DMS153 (cell line): ENCODE data around the gene F8.
"Not testable (repeated sequence)": the region's sequence is repeated elsewhere in the genome, so short reads cannot be mapped to it uniquely, and the experiment has no call there.

Source experiments
- DNase-seq: peaks from one replicate; lab custom pipeline; 2025; lab: John Stamatoyannopoulos, UW

Gene F8

DNA sequence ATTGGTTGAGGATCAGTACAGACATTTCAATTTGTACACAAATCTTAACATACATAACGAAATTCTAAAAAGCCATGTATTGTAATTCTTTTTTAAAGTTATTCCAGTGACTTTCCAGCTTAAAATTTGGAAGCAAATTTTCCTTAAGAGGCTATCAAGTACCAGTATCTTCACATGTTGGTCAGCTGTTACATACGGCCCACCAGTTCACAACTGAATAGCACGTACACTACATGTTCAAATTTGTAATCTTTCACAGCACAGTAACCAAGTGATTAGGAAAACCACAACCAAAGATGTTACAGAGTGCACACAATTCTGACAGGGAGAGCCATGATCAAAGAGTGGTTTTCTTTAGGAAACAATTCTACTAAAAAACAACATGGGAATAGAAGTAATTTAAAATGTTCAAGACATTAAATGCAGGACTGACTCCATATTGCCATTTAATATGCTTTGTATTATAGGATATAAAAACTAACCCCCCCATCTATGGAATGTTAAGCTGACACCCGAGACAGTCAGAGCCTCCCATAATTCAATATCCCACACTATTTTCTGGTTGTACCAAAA is 206.1 kb downstream of the F8 start:
- not testable (repeated sequence) for DNase-seq

DNA sequence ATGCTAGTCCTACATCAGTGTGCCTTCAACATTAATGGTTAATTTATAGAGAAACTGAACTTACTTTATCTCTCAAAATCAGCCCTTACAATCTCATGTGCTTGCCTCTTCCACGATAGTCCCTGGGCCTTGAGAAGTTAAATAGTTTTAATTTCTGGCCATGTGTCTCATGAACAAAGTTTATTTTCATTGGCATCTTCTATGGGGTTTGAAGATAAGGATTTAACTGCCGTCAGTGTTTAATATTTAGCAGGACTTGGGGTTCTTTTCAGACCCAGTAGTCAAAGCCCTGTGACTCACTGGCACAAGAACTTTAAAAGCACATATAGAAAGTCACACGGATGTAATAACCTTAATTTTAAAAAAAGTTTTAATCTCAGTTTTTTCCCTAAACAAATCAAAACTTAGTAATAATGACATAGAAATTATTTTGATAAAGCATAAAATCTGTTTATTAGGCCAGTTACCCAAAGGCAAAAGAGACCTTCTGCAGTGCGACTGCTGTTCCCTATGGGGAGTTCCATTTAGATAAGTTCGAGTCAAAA is 207.2 kb downstream of the F8 start:
- DNase-seq = no peak

DNA sequence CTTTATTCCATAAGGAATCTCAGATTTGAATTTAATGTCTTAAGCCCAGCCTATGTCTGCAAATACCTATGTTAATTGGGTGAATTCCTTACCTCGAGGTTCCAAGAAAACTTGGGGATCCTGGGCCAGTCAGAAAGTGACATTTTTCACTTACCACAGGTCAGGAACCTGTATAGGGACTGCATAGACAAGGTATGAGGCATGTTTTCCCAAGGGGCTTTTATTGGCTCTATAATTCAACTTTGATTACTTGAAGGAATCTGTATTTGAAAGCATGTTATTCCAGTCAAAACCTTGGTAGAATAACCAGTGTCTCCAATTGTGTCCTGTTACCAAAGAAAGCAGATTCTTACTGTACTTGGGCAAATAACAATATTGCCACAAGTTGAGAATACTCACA is 208.7 kb downstream of the F8 start:
- no peak for DNase-seq

DNA sequence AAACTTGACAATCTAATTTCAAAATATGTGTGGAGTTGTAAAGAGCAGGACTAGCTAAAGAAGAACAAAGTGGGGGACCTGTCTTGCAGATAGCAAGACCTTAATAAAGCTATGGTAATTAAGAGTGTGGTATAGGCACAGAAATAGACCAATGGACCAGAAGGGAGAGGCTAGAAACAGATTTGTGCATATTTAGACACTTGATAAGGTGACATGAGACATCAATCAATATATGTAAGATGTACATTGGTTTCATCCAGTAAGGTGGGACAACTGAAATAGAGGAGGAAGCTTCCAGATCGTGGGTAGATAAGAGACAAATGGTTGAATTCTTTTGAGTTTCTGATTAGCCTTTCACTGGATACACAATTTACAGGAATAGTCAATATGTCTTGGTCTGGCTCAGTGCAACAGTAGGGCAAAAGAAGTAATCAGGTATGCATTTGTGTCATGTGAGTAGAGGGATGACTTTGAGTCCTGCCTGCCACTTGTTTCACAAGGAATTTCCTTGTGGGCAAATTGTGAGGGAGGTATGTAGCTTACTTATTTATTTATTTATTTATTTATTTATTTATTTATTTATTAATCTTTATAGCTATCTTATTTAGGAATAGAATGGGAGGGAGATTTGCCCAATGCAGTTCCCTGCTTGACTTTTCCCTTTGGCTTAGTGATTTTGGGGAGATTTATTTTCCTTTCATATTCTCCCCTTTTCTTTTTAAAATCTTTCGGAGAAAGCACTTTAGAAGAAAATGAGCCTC is 210.0 kb downstream of the F8 start:
- no peak for DNase-seq

GRCh38 chrX:154809939-154810665 is 212.4 kb downstream of the F8 start:
- no peak for DNase-seq

DNA sequence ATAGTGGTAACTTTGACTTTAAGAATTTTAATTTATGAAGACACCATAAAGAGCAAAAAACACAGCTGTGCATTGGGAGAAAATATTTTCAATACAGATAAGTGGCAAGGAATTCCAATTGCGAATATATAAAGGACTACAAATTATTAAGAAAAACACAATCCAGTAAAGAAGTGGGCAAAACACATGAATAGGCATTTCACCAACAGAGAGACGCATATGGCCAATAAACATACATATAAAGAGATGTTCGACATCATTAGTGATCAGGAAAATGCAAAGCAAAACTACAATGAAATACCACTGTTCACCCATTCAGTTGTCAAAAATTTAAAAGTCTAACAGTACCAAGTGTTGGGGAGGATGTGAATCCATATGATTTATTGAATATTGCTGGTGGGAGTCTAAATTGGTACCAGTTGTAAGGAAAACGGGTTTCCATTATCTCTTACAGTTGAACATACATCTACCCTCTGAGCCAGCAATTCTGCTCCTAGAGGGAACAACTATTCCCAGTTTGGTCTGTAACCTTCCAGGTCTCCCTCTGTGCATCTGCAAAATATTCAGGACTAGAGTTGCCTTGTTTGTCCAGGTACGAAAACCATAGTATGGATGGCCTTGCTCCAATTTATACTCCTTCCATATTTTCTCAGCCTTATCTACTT is 215.6 kb downstream of the F8 start:
- DNase-seq = no peak

DNA sequence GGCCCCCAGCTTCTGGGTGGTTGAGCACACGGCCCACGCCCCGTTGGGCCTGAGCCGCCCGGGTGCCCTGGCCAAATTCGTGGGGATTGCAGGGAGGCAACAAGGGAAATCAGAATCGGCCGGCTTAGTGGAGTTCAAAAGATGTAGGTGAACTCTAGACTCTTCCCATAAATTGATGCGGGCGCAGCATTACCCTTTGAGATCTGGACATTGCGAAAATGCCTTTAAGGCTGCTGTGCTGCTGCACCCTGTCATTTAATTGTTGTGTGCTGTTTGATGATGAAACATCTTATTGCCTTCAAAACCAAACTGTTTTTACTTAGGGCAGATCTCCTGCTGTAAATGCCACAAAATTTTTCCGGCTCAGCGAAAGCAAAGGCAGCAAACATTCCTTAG is 216.8 kb downstream of the F8 start:
- no peak for DNase-seq

DNA sequence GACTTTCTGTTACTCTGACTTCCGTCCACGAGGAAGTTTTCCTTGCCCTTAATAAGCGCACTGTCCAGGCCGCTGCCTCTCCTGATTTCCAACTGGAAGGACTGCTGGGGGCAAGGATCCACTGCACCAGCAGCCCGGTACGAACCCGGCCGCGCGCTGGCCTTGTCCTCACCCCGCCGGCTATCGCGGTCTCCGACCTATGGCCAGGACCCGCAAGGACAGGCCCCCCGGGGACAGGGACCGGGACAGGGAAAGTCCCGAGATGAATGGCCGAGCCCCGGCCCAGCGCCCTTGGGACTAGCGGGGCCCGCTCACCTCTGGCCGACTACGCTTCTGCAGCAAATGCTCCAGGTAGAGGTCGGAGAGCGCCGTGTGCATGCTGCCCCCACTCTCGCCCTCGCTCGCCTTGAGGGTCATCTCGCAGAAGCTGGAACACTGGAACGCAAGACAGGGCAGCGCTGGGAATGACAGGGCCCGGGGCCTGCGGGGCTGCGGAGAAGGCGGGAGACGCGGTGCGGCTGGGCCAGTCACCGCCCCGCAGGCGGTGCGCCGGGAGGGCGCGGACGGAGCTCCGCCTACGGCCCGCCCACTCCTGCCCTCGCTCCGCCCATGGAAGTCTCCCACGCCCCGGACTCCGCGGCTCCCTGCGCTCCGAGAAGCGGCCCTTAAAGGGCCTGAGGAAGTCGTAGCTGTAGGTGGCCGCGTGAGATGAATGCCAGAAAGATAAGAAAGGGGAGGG is 217.4 kb downstream of the F8 start, which contains the start of gene MPP1:
MPP1 (minus strand) TSS at position 529 of the 739 bp plus-strand sequence; CDS start at position 417, 112 bp downstream.
- peak; percentile 22 for DNase-seq

- no peak for DNase-seq
Observed at GRCh38 chrX:154804261-154804956, 218.1 kb downstream of the F8 start.

GRCh38 chrX:154802947-154803346 is 219.6 kb downstream of the F8 start:
- DNase-seq = no peak

DNA sequence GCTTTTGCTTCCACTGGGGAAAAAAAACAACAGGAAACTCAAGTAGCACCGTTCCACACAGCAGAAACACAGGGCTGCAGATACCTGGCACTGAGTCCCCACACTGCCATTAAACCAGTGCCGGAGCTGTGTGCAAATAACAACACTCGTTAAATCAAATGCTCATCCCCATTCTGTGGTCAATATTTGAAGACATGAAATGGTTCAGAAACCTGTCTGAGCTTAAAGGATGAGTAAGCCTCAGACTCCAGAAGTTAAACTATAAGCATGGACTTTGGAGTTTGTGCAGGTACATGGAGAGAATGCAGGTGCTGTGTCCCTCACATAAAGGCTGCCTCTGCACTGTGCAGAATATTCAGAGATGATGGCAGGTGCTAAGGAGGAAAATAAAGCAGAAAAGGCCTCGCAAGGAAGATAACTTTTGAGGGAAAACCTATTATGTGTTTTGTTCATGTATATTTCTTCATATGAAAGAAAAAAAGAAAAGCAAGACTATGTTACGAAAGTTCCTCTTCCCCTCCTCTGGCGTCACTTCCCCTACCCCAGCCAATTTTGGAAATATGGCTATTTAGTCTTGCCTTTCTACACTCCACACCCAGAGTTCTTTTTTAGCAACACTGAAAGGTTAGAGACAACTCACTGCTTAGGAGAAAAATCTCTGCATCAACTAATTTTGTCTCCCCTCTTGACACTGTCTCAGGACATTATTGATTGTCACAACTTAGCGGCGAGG is 221.9 kb downstream of the F8 start:
- DNase-seq = peak; percentile 67

DNA sequence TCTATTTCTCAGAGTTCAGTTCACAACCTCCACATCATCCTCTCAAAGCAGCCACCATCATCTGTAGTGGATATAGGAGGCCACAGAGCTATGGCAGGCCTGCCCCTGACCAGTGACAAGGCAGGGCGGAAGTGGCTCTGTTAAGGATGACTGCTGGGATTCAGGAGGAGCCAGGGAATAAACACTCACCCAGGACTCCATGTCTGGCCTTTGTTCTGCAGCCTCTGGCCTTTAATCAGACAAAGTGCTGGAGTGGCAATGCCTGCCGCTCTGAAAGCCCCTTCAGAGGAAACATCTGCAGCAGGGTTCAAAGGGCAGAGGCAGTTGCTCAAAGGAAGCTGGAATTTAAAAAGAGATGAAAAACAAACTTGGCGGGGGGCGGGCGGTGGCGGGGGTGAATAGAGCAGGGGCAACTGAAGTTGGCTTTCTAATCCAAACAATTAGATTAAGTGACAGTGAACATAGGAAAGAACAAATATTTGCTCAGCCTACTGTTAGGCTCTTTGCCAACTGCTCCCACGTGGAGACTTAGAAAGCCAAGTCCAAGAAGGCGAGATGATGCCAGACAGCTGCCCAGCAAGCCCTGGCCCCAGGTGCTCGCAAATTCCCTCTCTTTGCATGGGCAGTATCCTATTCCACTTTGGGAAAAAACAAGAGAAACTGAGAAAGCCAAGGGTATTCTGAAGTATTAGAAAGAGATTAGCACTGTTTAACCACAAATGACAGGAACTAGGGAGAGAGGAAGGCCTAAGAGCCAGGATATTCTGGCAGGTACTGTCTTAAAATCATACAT is 222.8 kb downstream of the F8 start:
- peak; percentile 92 for DNase-seq

GRCh38 chrX:154797006-154797405 is 225.5 kb downstream of the F8 start:
- DNase-seq = no peak

GRCh38 chrX:154795016-154795415 is 227.5 kb downstream of the F8 start:
- no peak for DNase-seq

DNA sequence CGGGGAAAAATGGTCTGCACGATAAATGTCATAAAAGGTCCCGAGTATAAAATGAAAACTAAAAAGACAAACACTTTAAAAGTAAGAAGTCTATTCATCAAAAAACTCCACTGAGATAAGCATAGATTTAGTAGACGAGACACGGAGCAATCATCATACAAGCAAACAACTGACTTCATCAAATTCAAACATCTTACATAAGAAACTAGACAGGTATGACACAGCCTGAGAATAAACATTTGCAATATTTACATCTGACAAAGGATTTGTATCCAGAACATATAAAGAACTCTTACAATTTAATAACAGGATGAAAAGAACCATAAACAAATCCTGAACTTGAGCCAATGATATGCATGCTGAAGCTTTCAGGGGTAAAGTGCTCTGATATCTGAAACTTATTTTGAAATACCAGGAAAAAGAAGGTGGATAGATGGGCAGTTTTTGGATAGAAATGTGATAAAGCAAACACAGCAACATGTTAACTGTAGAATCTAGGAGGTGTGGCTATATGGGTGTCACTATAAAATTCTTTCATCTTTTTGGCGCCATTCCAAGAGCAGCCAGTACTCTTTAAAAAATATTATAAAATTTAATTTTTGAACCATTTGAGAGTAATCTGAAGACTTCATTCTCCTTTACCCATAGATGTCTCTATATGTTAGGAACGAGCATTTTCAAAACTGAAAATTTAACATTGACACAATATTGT is 229.3 kb downstream of the F8 start:
- DNase-seq = peak; percentile 22

GRCh38 chrX:154791939-154792338 is 230.6 kb downstream of the F8 start:
- no peak for DNase-seq

DNA sequence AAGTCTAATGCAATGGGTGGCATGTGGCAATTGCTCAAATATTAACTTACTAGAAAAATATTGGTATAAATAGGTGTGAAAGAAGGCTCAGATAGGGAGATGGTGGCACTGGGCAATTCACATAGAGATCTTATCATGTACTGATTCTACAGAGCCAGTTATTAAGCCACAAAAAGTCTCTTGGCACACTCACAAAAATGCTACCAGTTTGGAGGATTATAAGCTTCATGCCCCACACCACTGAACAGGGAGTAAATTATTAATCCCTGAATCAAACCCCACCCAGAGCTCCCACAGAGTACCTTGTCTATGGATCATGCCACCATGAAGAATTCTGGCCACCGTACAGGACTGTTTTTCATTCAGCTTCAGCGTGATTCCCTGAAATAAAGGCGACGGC is 231.1 kb downstream of the F8 start:
- no peak for DNase-seq
